IPS-11a (cell line): Measurements from ENCODE around the gene HINT3.
"Not testable (repeated sequence)": the region's sequence is repeated elsewhere in the genome, so short reads cannot be mapped to it uniquely, and the experiment has no call there.

ENCODE experiments used
- H3K4me3 ChIP-seq: one replicate; pipeline ENCODE4 v1.5.1; 2013; ENCODE audit warnings: low read depth, low read length, control low read depth

HINT3 gene

GRCh38 chr6:125995972-125996580 lies 39.5 kb downstream of the HINT3 start:
- H3K4me3 ChIP-seq = no peak overlapping the region

GRCh38 chr6:126002755-126003679 lies 46.4 kb downstream of the HINT3 start:
- H3K4me3 ChIP-seq = no peak overlapping the region

DNA sequence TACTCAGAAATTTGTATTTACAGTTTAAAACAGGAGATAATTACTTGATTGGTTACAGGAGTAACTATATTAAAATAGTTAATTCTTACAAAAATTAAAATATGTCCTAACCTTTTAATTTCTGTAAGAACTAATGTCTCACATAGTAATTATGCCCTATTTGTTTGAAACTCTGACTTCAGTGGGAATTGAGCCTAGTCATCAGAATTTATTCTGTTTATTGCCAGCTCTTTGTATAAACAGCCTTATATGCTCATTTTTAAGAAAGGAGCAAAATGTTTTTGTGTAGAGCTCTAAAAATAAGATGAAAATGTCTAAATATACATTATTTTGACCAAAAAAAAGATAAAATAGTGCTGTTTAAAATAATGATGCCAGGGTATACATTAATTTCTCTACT lies 51.2 kb downstream of the HINT3 start:
- H3K4me3 ChIP-seq = no peak overlapping the region

- no peak overlapping the region for H3K4me3 ChIP-seq
These were observed 53.5 kb downstream of the HINT3 start for GRCh38 chr6:126010040-126010439.

DNA sequence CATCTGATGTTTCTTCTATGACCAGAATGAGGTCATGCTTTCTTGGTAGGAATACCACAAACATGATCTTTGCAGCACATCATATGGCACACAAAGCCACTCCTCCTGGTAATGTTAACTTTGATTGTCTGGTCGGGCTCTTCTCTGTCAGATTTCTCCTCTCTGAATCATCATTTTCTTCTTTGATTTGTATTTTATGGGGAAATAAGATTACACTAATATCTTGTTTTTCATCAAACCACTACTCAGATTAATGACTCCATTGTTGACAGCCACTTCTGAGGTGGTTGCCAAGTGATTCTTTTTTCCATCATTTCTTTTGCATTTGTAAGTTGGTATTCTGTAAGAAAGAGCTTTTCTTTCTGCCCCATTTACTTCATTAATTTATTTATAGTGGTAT lies 59.3 kb downstream of the HINT3 start:
- H3K4me3 ChIP-seq = no peak overlapping the region

- H3K4me3 ChIP-seq = no peak overlapping the region
These were observed 60.0 kb downstream of the HINT3 start for GRCh38 chr6:126016591-126016990.

GRCh38 chr6:126017668-126018067 lies 61.1 kb downstream of the HINT3 start:
- no peak overlapping the region for H3K4me3 ChIP-seq

- H3K4me3 ChIP-seq = no peak overlapping the region
These were observed 63.9 kb downstream of the HINT3 start for GRCh38 chr6:126020305-126021050.

DNA sequence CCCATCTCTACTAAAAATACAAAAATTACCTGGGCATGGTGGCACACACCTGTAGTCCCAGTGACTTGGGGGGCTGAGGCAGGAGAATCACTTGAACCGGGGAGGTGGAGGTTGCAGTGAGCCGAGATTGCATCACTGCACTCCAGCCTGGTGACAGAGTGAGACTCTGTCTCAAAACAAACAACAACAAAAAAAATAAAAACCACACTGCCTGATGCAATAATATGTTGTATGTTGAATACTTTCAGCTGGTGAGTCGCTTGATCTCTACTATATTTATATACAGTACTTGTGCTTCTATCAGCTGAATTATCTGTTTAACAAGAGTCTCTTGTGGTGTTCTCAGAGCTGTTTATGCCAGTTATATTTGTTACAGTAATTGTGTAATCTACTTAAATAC lies 66.9 kb downstream of the HINT3 start:
- H3K4me3 ChIP-seq = not testable (repeated sequence)

- no peak overlapping the region for H3K4me3 ChIP-seq
These were observed 69.4 kb downstream of the HINT3 start for GRCh38 chr6:126026001-126026400.

DNA sequence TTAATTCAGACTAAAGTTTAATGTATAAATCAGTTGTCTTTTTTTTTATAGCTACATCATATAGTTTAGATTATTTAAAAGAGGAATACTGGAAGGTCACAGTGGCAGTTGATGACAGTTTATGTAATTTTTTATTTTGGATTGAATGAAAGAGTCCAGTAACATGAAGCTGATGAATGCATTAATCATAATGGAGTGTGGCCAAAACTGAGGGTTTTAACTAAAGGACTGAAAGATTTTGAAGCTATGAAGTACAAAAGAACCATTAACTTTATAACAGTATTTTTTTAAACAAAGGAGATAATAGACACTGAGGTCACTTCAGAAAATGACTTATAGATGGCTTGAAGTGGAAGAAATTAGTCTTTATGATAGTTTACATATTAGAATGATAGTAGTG lies 71.0 kb downstream of the HINT3 start:
- H3K4me3 ChIP-seq = no peak overlapping the region
